HG02884 (cell line): ENCODE data around the gene SPNS2.

ENCODE experiments used
- ATAC-seq: cut with Tn5 transposase; IDR thresholded peaks from one replicate; pipeline ENCODE4 v1.9.1; 2021; ENCODE audit warnings: mild to moderate bottlenecking, moderate library complexity; ENCODE audit not compliant: unreplicated experiment

Gene SPNS2

GRCh38 chr17:4584917-4585637 lies 86.4 kb downstream of the SPNS2 start:
- ATAC-seq: no peak

DNA sequence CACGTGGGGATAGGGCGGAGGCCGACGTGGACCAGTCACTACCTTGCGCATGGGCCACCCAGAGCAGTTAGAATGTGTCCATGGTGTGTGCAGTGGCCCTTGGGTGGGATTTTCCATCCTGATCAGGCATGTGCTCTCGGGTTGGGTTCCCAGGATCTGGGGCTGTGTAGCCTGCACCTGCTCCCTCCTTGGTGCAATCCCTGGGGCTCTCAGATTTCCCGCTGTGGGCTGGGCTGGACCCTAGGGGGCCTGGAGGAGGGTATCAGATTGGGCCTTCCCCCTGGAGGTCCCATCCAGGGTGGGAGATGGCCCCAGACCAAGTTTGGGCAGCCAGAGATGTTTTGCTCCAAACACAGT lies 86.9 kb downstream of the SPNS2 start:
- no peak for ATAC-seq

DNA sequence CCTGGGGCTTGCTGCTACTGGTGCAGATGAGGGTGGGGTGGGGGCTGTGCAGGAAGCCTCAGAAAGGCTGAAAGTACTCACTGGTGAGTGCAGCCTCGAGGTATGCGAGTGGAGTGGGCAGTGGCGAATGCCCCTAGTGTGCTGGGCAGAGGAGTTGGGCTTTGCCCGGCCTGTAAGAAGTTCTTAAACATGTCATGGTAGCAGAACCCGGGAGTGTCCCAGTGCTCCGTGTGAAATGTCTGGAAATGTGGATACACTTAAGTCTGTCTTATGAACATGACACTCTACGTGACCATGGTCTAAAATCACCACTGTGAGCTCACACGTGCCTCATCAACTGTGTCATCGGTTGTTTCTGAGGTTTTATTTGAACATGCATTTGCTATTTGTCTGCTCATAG lies 87.4 kb downstream of the SPNS2 start:
- ATAC-seq: no peak

DNA sequence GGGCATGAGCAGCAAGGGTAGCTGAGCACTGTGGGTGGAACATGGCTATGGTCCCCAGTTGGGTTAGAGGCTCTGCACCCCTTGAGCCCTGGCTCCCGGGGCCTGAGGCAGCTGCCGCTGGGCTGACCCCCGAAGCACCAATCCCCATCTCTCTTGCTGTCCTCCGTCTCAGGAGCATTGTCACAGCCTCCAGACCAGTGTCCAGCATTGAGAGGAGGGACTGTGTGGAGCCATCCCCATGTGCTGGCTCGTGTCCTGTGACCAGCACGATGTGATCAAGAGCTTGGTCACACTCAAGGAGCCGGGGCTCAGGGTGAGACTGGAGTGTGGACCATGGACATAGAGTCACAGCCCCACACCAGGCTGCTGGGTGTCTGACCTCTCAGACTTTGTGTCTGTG lies 88.5 kb downstream of the SPNS2 start:
- ATAC-seq: no peak

- ATAC-seq: no peak
These were observed 89.1 kb downstream of the SPNS2 start for GRCh38 chr17:4587803-4588202.

GRCh38 chr17:4588391-4588790 lies 89.7 kb downstream of the SPNS2 start:
- no peak for ATAC-seq
